CD4-positive, alpha-beta T cell (primary cell): ENCODE measurements around the gene IRF8. TPM values are rescaled to one million over a fixed set of nuclear protein-coding genes. Genes with fewer than 3 reads are reported as not detected.

ENCODE experiments used
- ATAC-seq: fragments of 200-7000 bp; cut with Tn5 transposase; one replicate; pipeline ENCODE4 v1.10.0; 2022; ENCODE audit warnings: mild to moderate bottlenecking; ENCODE audit not compliant: poor library complexity
- CTCF ChIA-PET: fragments of 350-600 bp; sonication (Branson Sonifier 250); formaldehyde crosslinking; loops from one replicate; lab custom pipeline; 2021; ENCODE audit warnings: antibody characterized with exemption, inconsistent platforms; lab: Charles Lee
- POLR2A ChIA-PET: fragments of 350-600 bp; sonication (Branson Sonifier 250); formaldehyde crosslinking; loops from one replicate; lab custom pipeline; 2021; ENCODE audit warnings: antibody characterized with exemption, inconsistent platforms; lab: Charles Lee
- DNase-seq, 14 experiments: peaks; one replicate each; pipeline ENCODE4 v3.0.0-alpha.2; 2013 to 2020; ENCODE audit warnings: mixed read lengths in 2 of 14
- H3K27ac ChIP-seq, 2 donors: one replicate each; pipeline versions ENCODE4 v1.5.1 to v1.7.0; 2013; ENCODE audit warnings: low read length in 2 of 2, low read depth in 1 of 2, mild to moderate bottlenecking in 1 of 2
- H3K27me3 ChIP-seq, 2 experiments: 1 replicate in 1 of 2; 2 replicates in 1 of 2; pipeline versions ENCODE4 v1.6.1 to v1.7.0; 2013; ENCODE audit warnings: low read length in 2 of 2, control low read depth in 1 of 2, mild to moderate bottlenecking in 1 of 2, moderate library complexity in 1 of 2; ENCODE audit not compliant: insufficient read depth in 2 of 2, control insufficient read depth in 1 of 2
- H3K36me3 ChIP-seq: one replicate; pipeline ENCODE4 v1.6.1; 2013; ENCODE audit warnings: low read length, control low read depth; ENCODE audit not compliant: insufficient read depth
- H3K4me1 ChIP-seq: one replicate; pipeline ENCODE4 v1.6.1; 2013; ENCODE audit warnings: low read length, control low read depth; ENCODE audit not compliant: insufficient read depth
- H3K4me3 ChIP-seq: one replicate; pipeline ENCODE4 v1.5.1; 2013; ENCODE audit warnings: mild to moderate bottlenecking, low read length, moderate library complexity
- H3K9me3 ChIP-seq, 2 experiments: 1 replicate in 1 of 2; 2 replicates in 1 of 2; pipeline versions ENCODE4 v1.6.1 to v1.7.0; 2013; ENCODE audit warnings: low read length in 2 of 2, mild to moderate bottlenecking in 2 of 2, control low read depth in 1 of 2, moderate library complexity in 1 of 2; ENCODE audit not compliant: control insufficient read depth in 1 of 2, insufficient read depth in 1 of 2
- H3K27ac Mint-ChIP-seq: one replicate; pipeline ENCODE4 v1.8.0; 2020; ENCODE audit warnings: mixed read lengths
- H3K27me3 Mint-ChIP-seq: one replicate; pipeline ENCODE4 v1.8.0; 2021; ENCODE audit warnings: mixed read lengths
- H3K36me3 Mint-ChIP-seq: one replicate; pipeline ENCODE4 v1.8.0; 2021; ENCODE audit warnings: low read depth, mixed read lengths
- H3K4me1 Mint-ChIP-seq: one replicate; pipeline ENCODE4 v1.8.0; 2021; ENCODE audit warnings: low read depth, mixed read lengths
- H3K4me3 Mint-ChIP-seq: one replicate; pipeline ENCODE4 v1.8.0; 2020; ENCODE audit warnings: mild to moderate bottlenecking, mixed read lengths
- H3K9me3 Mint-ChIP-seq: one replicate; pipeline ENCODE4 v1.8.0; 2020; ENCODE audit warnings: mixed read lengths
- CTCF ChIP-seq: fragments of 200-600 bp; IDR thresholded peaks from one replicate; pipeline ENCODE4 v1.8.0; 2022; ENCODE audit warnings: antibody characterized with exemption, mild to moderate bottlenecking
- intact Hi-C, 2 experiments: fragments of 100-400 bp; cut with DNase I in 1 of 2; cut with micrococcal nuclease in 1 of 2; formaldehyde crosslinking; loops; one replicate each; pipeline versions ENCODE4 v1.15.1 to v1.9.0; 2023 to 2025; cut with DNase I, micrococcal nuclease
- total RNA-seq, 174 experiments: library from RNA in 2 of 174; stranded (reverse) in 2 of 174; gene quantifications; one replicate each; pipeline ENCODE4 v1.2.3 and lab custom pipeline; 2021 to 2026

IRF8 gene
- total RNA-seq, 2 experiments from 2014 or later, result 11.3 to 13.2 TPM

GRCh38 chr16:85915125-85915845, 16.3 kb downstream of the IRF8 start:
- Mint-ChIP-seq H3K4me3 (no peak overlapping the region), H3K36me3 (peaks cover 8% of the 10 kb centered on the region), H3K27ac (no peak overlapping the region), H3K27me3 (no peaks in the 10 kb centered on the region), H3K9me3 (no peaks in the 10 kb centered on the region), H3K4me1 (no peaks in the 10 kb centered on the region)
- ChIA-PET CTCF (no interaction called here), POLR2A (interaction anchor here (0.6 kb wide), 1 partner anchor 1245 kb away, joined by 3 read pairs; no protein-coding TSS in a partner anchor)
- Histone ChIP-seq H3K36me3 (peaks cover 3% of the 10 kb centered on the region), H3K27ac (no peak overlapping the region), H3K4me3 (no peak overlapping the region), H3K4me1 (peaks cover 14% of the 10 kb centered on the region), H3K9me3 (no peaks in the 10 kb centered on the region), H3K27me3 (no peaks in the 10 kb centered on the region)
- ATAC-seq, result no peak
- intact Hi-C loops, result no loop called here
- TF ChIP-seq CTCF, result no peak
- no peak for DNase-seq

- Mint-ChIP-seq H3K27me3 (no peaks in the 10 kb centered on the region), H3K36me3 (peaks cover 12% of the 10 kb centered on the region), H3K27ac (no peak overlapping the region), H3K4me3 (no peak overlapping the region), H3K4me1 (no peaks in the 10 kb centered on the region), H3K9me3 (no peaks in the 10 kb centered on the region)
- no peaks in the 10 kb centered on the region for H3K9me3 ChIP-seq
- no peak overlapping the region for H3K4me3 ChIP-seq
- DNase-seq (peak in 2 of 14 experiments; percentile 45 to 55), ATAC-seq (no peak)
- intact Hi-C loops, result no loop called here
- POLR2A ChIA-PET, result no interaction called here
- TF ChIP-seq CTCF, result no peak
- no peaks in the 10 kb centered on the region for H3K27me3 ChIP-seq
- H3K36me3 ChIP-seq, result peaks cover 3% of the 10 kb centered on the region
- CTCF ChIA-PET, result no interaction called here
- peaks cover 14% of the 10 kb centered on the region for H3K4me1 ChIP-seq
- H3K27ac ChIP-seq, result no peak overlapping the region
These were observed 17.4 kb downstream of the IRF8 start for GRCh38 chr16:85916141-85916890.

- no peaks in the 10 kb centered on the region for H3K9me3 ChIP-seq
- Mint-ChIP-seq H3K4me3 (no peak overlapping the region), H3K27me3 (no peaks in the 10 kb centered on the region), H3K36me3 (peaks cover 12% of the 10 kb centered on the region), H3K9me3 (no peaks in the 10 kb centered on the region), H3K27ac (no peak overlapping the region), H3K4me1 (no peaks in the 10 kb centered on the region)
- CTCF ChIA-PET, result no interaction called here
- no peak for ATAC-seq
- no peak for TF ChIP-seq CTCF
- H3K4me1 ChIP-seq, result peaks cover 14% of the 10 kb centered on the region
- POLR2A ChIA-PET, result no interaction called here
- H3K4me3 ChIP-seq, result no peak overlapping the region
- intact Hi-C loops, result no loop called here
- DNase-seq, result no peak
- H3K27me3 ChIP-seq, result no peaks in the 10 kb centered on the region
- no peak overlapping the region for H3K27ac ChIP-seq
- H3K36me3 ChIP-seq, result peaks cover 3% of the 10 kb centered on the region
These were observed 18.1 kb downstream of the IRF8 start for GRCh38 chr16:85917012-85917411.
